Psoas muscle (tissue), 8 donors: Measurements from ENCODE around the gene ABCA13. TPM values are rescaled to one million over a fixed set of nuclear protein-coding genes. Genes with fewer than 3 reads are reported as not detected.

ENCODE experiments used
- ATAC-seq, 4 donors: fragments of 200-7000 bp; cut with Tn5 transposase; one replicate each; pipeline ENCODE4 v1.9.1; 2020; ENCODE audit warnings: moderate library complexity in 3 of 4, mild to moderate bottlenecking in 2 of 4
- DNase-seq, 2 donors: peaks; one replicate each; pipeline ENCODE4 v3.0.0-alpha.2; 2020
- H3K27ac ChIP-seq: fragments of 200-600 bp; one replicate; pipeline ENCODE4 v1.8.0; 2022
- H3K27me3 ChIP-seq, 3 donors: fragments of 200-600 bp in 1 of 3; one replicate each; pipeline versions ENCODE4 v1.6.1 to v1.8.0; 2013 to 2022; ENCODE audit warnings: low read length in 2 of 3, mild to moderate bottlenecking in 2 of 3, moderate library complexity in 1 of 3; ENCODE audit not compliant: insufficient read depth in 3 of 3
- H3K36me3 ChIP-seq, 2 donors: fragments of 200-600 bp in 1 of 2; one replicate each; pipeline versions ENCODE4 v1.6.1 to v1.8.0; 2013 to 2022; ENCODE audit warnings: low read depth in 1 of 2, mild to moderate bottlenecking in 1 of 2, moderate library complexity in 1 of 2; ENCODE audit not compliant: insufficient read depth in 1 of 2
- H3K4me1 ChIP-seq: fragments of 200-600 bp; one replicate; pipeline ENCODE4 v1.8.0; 2022
- H3K4me3 ChIP-seq: fragments of 200-600 bp; one replicate; pipeline ENCODE4 v1.8.0; 2022; ENCODE audit warnings: mild to moderate bottlenecking
- H3K9me3 ChIP-seq: fragments of 200-600 bp; one replicate; pipeline ENCODE4 v1.8.0; 2022
- WGBS, 3 donors: extraction: QIAGEN DNeasy Blood & Tissue Kit; methylation state at CpG; one replicate each; pipeline versions ENCODE4 v1.1.6 to v1.1.7; 2013; 5-methylcytosine and 5-hydroxymethylcytosine counted together
- intact Hi-C, 2 donors: fragments of 100-400 bp; cut with DNase I; formaldehyde crosslinking; loops; one replicate each; pipeline versions ENCODE4 v1.11.0 to v1.14.2; 2022
- polyA plus RNA-seq, 3 donors: library from polyadenylated mRNA; stranded (reverse); fragments of 200-250 nt; gene quantifications; one replicate each; pipeline ENCODE4 v1.2.3, GENCODE V29; 2013
- total RNA-seq, 4 donors: library from RNA; stranded (reverse); fragmentation: NEBNext Ultra II Directional in 2 of 4; extraction: Animal tissue kit (Norgen Biotek cat#: 25700) in 2 of 4; gene quantifications; one replicate each; pipeline versions ENCODE4 v1.2.1 to v1.2.4, GENCODE V29; 2021 to 2023
- TF ChIP-seq, protein P1 (sequence below): fragments of 200-600 bp; IDR thresholded peaks from one replicate; pipeline ENCODE4 v1.8.0; 2022; ENCODE audit warnings: antibody characterized with exemption
- donor health status: healthy with polysubstance abuse.
- donor health status: DM: no; HTN: no; CAD: no; lungs with moderate emphysema.
- donor health status: Bipolar disorder and iron deficiency.
- donor health status: healthy.
- donor health status: DM: yes; HTN: yes; CAD: no.
- donor health status: DM: no; HTN: no; CAD: no.
- donor health status: DM: no; HTN: no; CAD: no.
- donor health status: DM: yes; HTN: yes; CAD: no.

Gene ABCA13
- total and polyA plus RNA-seq, 7 donors, result 0.06 to 0.12 (median 0.10) TPM; not detected in 4

DNA sequence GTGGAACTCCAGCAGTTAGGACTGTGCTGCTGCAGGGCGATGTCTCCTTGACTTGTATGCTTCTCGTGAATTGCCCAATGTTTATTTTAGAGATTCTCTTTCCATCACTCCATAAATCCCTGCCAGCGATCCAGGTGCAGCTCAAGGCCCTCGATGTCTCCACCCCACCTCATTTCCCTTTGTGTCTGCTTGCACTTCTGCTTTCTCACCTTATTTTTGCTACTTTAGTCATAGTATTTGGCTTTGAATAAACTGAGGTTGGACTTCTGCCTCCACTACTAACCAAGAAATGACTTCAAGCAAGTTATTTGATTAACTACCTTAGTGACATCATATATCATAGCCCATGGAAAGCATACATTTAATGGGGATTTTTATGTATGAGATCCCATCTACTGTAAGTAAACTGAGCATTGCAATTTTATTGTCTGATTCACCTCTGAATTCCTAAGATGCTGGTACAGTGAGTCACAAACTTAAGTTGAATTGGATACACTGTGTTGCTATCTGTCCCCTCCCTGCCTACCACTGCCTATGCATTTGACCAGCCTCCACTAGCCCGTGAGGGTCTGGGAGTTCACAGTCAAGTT is 255.8 kb downstream of the ABCA13 start:
- Histone ChIP-seq H3K27ac (no peak overlapping the region), H3K27me3 (no peaks in the 10 kb centered on the region), H3K4me3 (no peak overlapping the region), H3K9me3 (no peaks in the 10 kb centered on the region), H3K36me3 (no peaks in the 10 kb centered on the region), H3K4me1 (no peaks in the 10 kb centered on the region)
- intact Hi-C loops, result no loop called here
- TF ChIP-seq, protein P1, sequence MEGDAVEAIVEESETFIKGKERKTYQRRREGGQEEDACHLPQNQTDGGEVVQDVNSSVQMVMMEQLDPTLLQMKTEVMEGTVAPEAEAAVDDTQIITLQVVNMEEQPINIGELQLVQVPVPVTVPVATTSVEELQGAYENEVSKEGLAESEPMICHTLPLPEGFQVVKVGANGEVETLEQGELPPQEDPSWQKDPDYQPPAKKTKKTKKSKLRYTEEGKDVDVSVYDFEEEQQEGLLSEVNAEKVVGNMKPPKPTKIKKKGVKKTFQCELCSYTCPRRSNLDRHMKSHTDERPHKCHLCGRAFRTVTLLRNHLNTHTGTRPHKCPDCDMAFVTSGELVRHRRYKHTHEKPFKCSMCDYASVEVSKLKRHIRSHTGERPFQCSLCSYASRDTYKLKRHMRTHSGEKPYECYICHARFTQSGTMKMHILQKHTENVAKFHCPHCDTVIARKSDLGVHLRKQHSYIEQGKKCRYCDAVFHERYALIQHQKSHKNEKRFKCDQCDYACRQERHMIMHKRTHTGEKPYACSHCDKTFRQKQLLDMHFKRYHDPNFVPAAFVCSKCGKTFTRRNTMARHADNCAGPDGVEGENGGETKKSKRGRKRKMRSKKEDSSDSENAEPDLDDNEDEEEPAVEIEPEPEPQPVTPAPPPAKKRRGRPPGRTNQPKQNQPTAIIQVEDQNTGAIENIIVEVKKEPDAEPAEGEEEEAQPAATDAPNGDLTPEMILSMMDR, result no peak
- no peak for DNase-seq
- WGBS, 3 donors, result 46 to 74% (median 65%) methylated on average over 5 of the region's 5 CpGs
- no peak for ATAC-seq

DNA sequence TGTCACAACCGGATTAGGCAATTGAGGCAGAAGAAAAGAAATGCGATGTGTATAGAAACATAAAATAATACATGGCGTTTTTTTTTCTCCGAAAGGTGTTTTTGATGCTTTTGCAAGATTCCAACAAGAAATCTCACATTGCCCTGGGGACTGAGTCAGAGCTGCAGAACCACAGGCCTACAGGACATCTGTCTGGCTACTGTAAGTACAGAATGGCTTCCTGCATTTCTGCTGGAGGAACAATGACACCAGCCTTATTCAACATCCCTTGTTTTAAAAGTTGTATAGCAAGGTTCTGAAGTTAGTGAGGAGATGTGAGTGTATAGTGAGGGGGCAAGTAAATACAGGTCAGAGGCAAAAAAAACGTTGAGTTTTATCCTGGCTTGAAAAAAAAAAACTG is 256.4 kb downstream of the ABCA13 start:
- intact Hi-C loops, result no loop called here
- WGBS, 3 donors, result 76 to 83% (median 82%) methylated on average over 5 of the region's 5 CpGs
- no peak overlapping the region for H3K4me3 ChIP-seq
- no peaks in the 10 kb centered on the region for H3K4me1 ChIP-seq
- DNase-seq (no peak), ATAC-seq (no peak)
- TF ChIP-seq, protein P1, result no peak
- no peaks in the 10 kb centered on the region for H3K27me3 ChIP-seq
- no peak overlapping the region for H3K27ac ChIP-seq
- H3K36me3 ChIP-seq, result no peaks in the 10 kb centered on the region
- H3K9me3 ChIP-seq, result no peaks in the 10 kb centered on the region

DNA sequence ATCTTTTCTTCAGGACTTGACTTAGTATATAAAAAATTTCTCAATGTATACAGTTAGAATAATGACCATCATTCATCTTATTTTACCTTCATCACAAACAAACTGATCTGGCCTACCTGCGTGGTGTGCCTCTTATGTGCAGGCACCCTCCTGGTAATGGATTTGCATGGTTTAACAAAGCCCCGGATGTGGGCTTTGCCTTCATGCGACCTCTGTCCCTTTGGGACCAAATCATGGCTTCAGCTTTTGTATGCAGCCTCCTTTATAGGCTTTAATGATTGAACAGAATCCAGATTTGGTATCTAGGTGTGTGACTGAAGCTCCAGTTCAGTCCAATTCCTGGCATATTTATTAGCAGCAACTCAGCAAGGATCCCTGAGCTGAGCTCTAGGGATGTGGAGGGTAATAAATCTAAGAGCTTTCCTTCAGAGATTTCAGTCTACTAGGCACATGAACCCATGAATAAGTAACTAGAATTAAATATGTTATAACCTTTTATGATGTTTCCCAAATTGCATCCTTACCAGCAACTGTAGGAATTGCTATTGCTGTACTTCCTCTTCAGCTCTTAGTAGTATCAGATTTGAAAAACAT is 256.9 kb downstream of the ABCA13 start:
- H3K27ac ChIP-seq, result no peak overlapping the region
- H3K36me3 ChIP-seq, result no peaks in the 10 kb centered on the region
- ATAC-seq (no peak), DNase-seq (no peak)
- H3K4me1 ChIP-seq, result no peaks in the 10 kb centered on the region
- no peaks in the 10 kb centered on the region for H3K27me3 ChIP-seq
- TF ChIP-seq, protein P1, result no peak
- intact Hi-C loops, result no loop called here
- no peak overlapping the region for H3K4me3 ChIP-seq
- WGBS, 3 donors, result 31 to 35% (median 33%) methylated on average over 3 of the region's 3 CpGs
- no peaks in the 10 kb centered on the region for H3K9me3 ChIP-seq

DNA sequence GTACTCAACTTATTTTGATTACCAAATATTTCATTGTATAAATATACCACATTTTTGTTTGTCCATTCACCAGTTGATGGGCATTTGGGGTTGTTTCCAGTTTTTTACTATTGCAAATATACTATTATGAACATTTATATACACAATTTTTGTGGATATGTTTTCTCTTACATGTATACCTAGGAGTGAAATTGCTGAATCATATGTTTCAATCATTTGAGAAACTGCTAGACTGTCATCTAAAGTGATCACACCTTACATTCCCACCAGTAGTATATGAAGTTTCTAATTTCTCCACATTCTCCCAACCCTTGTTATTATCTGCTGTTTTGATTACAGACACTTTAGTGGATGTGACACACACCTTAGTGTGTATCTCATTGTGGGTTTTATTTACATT is 257.9 kb downstream of the ABCA13 start:
- no peak overlapping the region for H3K4me3 ChIP-seq
- no peak for ATAC-seq
- H3K36me3 ChIP-seq, result no peaks in the 10 kb centered on the region
- intact Hi-C loops, result no loop called here
- no peak overlapping the region for H3K27ac ChIP-seq
- TF ChIP-seq, protein P1, result no peak
- H3K4me1 ChIP-seq, result no peaks in the 10 kb centered on the region
- no peak for DNase-seq
- no peaks in the 10 kb centered on the region for H3K9me3 ChIP-seq
- H3K27me3 ChIP-seq, result no peaks in the 10 kb centered on the region

DNA sequence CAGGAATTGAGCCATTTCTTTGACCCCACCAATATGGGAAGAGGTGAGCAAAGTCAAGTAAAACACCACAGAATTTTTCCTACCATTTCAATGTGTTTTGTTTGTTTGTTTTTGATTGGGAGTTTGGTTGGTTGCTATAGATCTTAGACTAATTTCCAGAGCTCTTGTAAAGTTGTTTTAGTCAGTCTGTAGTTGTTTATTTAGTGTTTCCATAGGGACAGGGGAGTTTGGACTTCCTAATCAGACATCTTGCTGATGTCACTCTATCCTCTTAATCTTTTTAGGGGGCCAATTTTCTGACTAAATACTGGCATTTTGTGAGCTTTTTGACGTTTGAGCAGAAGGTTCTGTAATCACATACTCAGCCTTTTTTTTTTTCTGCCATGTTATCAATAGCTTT is 266.9 kb downstream of the ABCA13 start:
- Histone ChIP-seq H3K4me1 (no peaks in the 10 kb centered on the region), H3K4me3 (no peak overlapping the region), H3K36me3 (no peaks in the 10 kb centered on the region), H3K27ac (no peak overlapping the region), H3K27me3 (no peaks in the 10 kb centered on the region), H3K9me3 (peaks cover 3% of the 10 kb centered on the region)
- intact Hi-C loops, result no loop called here
- WGBS, 3 donors, result 5 to 19% (median 13%) methylated on average over 1 of the region's 1 CpG
- ATAC-seq (no peak), DNase-seq (no peak)
- TF ChIP-seq, protein P1, result no peak
